Panc1 (cell line): ENCODE data around the gene CREB3L2. TPM values are rescaled to one million over a fixed set of nuclear protein-coding genes. Genes with fewer than 3 reads are reported as not detected.

ENCODE experiments used
- ATAC-seq: fragments of 200-7000 bp; cut with Tn5 transposase; 2 replicates; pipeline ENCODE4 v1.9.1; 2020; ENCODE audit warnings: mild to moderate bottlenecking, moderate library complexity
- BruUV-seq: library from RNA; stranded (reverse); fragments of 400-500 nt; replicated peaks from 2 replicates; lab custom pipeline; 2021; lab: Mats Ljungman, UMichigan
- CTCF ChIA-PET: fragments of 300-600 bp; sonication (Branson Sonifier 250); formaldehyde crosslinking; loops from one replicate; lab custom pipeline; 2022; ENCODE audit warnings: antibody characterized with exemption; lab: Charles Lee
- POLR2A ChIA-PET: fragments of 300-600 bp; sonication (Branson Sonifier 250); formaldehyde crosslinking; loops from one replicate; lab custom pipeline; 2022; ENCODE audit warnings: antibody characterized with exemption; lab: Charles Lee
- DNase-seq: peaks from one replicate; pipeline ENCODE4 v3.0.0-alpha.2; 2010; ENCODE audit warnings: low read depth, low spot score
- H3K27ac ChIP-seq: 2 replicates; pipeline ENCODE4 v1.5.1; 2011; ENCODE audit warnings: mild to moderate bottlenecking, low read length, inconsistent platforms
- H3K27me3 ChIP-seq: fragments of 200-500 bp; sonication (Bioruptor generic); 2 replicates; pipeline ENCODE4 v1.6.0; 2014; ENCODE audit warnings: low read length, inconsistent platforms; ENCODE audit not compliant: control insufficient read depth, insufficient read depth
- H3K36me3 ChIP-seq: fragments of 200-500 bp; sonication (Bioruptor generic); 2 replicates; pipeline ENCODE4 v1.5.1; 2014; ENCODE audit warnings: inconsistent platforms, mild to moderate bottlenecking, low read length, moderate library complexity; ENCODE audit not compliant: control insufficient read depth, insufficient read depth
- H3K4me1 ChIP-seq: 2 replicates; pipeline ENCODE4 v1.5.1; 2011; ENCODE audit warnings: inconsistent platforms, mild to moderate bottlenecking, low read length, moderate library complexity; ENCODE audit not compliant: control insufficient read depth, insufficient read depth
- H3K4me3 ChIP-seq, 2 experiments: 2 replicates each; pipeline ENCODE4 v1.5.1; 2011 to 2012; ENCODE audit warnings: low read depth in 2 of 2, low read length in 2 of 2, mild to moderate bottlenecking in 2 of 2, inconsistent platforms in 1 of 2, moderate library complexity in 1 of 2
- H3K9me3 ChIP-seq: fragments of 200-500 bp; sonication (Bioruptor generic); 2 replicates; pipeline ENCODE4 v1.5.1; 2014; ENCODE audit warnings: low read depth, mild to moderate bottlenecking, inconsistent platforms, low read length, moderate library complexity; ENCODE audit not compliant: control insufficient read depth, insufficient read depth
- POLR2AphosphoS5 ChIP-seq: IDR thresholded peaks from 2 replicates; pipeline ENCODE4 v1.6.1; 2012; ENCODE audit warnings: mild to moderate bottlenecking, low read depth, low read length, moderate library complexity
- SIN3A ChIP-seq: IDR thresholded peaks from 2 replicates; pipeline ENCODE4 v1.6.1; 2012; ENCODE audit warnings: low read depth, mild to moderate bottlenecking, low read length, moderate library complexity, borderline replicate concordance; ENCODE audit not compliant: insufficient read depth
- TCF7L2 ChIP-seq: IDR thresholded peaks from 2 replicates; pipeline ENCODE4 v1.6.1; 2011; ENCODE audit warnings: mild to moderate bottlenecking, low read depth, low read length, inconsistent platforms
- in situ Hi-C: cut with HindIII; loops from 2 replicates; pipeline ENCODE4 v1.10.0; 2016; ENCODE audit warnings: low sequenced_read_pairs, low pct_unique_long_range_greater_than_20kb
- intact Hi-C: fragments of 100-400 bp; cut with micrococcal nuclease; formaldehyde crosslinking; loops from one replicate; pipeline ENCODE4 v1.10.0; 2022; ENCODE audit not compliant: unreplicated experiment
- total RNA-seq: library from RNA; stranded (reverse); gene quantifications from one replicate; pipeline ENCODE4 v1.2.1, GENCODE V29; 2021; ENCODE audit not compliant: unreplicated experiment
- TF ChIP-seq, protein P1 (sequence below), 2 experiments: IDR thresholded peaks; 2 replicates each; pipeline ENCODE4 v1.6.1; 2011 to 2012; ENCODE audit warnings: low read depth in 2 of 2, control low read depth in 1 of 2, low read length in 1 of 2, mild to moderate bottlenecking in 1 of 2, moderate library complexity in 1 of 2; ENCODE audit not compliant: insufficient read depth in 1 of 2
- TF ChIP-seq, protein P2 (sequence below): fragments of 450-650 bp; IDR thresholded peaks from 2 replicates; pipeline ENCODE4 v1.5.1; 2017; ENCODE audit warnings: mild to moderate bottlenecking

The CREB3L2 gene
- total RNA-seq, 1 experiment from 2014 or later, result 22.7 TPM

DNA sequence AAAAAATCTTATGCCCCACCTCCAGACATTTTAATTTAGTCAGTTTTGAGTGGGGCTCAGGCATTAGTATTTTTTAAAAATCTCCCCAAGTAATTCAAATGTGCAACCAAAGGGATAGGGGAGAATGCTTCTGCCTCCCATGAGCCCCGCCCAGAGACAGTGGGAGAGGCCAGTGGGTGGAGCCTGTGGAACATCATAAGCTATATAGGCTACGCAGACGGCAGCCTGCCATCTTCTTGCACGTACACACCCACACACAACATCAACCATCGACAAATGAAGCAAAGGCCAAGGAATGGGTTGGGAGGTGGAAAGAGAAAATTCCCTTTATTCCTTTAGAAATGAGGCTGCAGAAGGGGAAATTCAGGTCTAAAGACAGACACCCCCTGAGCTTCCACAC is 25.2 kb downstream of the CREB3L2 start:
- in situ Hi-C loops (no loop called here), intact Hi-C loops (no loop called here)
- POLR2A ChIA-PET, result no interaction called here
- ATAC-seq (no peak), DNase-seq (no peak)
- Histone ChIP-seq H3K4me1 (peaks cover 7% of the 10 kb centered on the region; the same call in 1 of the 2 replicates), H3K27ac (no peak overlapping the region), H3K9me3 (no peaks in the 10 kb centered on the region), H3K4me3 (no peak overlapping the region), H3K36me3 (no peaks in the 10 kb centered on the region), H3K27me3 (no peaks in the 10 kb centered on the region)
- TF ChIP-seq, protein P1, sequence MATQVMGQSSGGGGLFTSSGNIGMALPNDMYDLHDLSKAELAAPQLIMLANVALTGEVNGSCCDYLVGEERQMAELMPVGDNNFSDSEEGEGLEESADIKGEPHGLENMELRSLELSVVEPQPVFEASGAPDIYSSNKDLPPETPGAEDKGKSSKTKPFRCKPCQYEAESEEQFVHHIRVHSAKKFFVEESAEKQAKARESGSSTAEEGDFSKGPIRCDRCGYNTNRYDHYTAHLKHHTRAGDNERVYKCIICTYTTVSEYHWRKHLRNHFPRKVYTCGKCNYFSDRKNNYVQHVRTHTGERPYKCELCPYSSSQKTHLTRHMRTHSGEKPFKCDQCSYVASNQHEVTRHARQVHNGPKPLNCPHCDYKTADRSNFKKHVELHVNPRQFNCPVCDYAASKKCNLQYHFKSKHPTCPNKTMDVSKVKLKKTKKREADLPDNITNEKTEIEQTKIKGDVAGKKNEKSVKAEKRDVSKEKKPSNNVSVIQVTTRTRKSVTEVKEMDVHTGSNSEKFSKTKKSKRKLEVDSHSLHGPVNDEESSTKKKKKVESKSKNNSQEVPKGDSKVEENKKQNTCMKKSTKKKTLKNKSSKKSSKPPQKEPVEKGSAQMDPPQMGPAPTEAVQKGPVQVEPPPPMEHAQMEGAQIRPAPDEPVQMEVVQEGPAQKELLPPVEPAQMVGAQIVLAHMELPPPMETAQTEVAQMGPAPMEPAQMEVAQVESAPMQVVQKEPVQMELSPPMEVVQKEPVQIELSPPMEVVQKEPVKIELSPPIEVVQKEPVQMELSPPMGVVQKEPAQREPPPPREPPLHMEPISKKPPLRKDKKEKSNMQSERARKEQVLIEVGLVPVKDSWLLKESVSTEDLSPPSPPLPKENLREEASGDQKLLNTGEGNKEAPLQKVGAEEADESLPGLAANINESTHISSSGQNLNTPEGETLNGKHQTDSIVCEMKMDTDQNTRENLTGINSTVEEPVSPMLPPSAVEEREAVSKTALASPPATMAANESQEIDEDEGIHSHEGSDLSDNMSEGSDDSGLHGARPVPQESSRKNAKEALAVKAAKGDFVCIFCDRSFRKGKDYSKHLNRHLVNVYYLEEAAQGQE (IDR thresholded peaks at IDR 0.05; ENCODE audit: insufficient read depth in 1 of 2, low read depth in 2 of 2, low read length in 1 of 2), result no peak
- TF ChIP-seq POLR2AphosphoS5 (no peak), SIN3A (no peak), TCF7L2 (no peak)
- TF ChIP-seq, protein P2, sequence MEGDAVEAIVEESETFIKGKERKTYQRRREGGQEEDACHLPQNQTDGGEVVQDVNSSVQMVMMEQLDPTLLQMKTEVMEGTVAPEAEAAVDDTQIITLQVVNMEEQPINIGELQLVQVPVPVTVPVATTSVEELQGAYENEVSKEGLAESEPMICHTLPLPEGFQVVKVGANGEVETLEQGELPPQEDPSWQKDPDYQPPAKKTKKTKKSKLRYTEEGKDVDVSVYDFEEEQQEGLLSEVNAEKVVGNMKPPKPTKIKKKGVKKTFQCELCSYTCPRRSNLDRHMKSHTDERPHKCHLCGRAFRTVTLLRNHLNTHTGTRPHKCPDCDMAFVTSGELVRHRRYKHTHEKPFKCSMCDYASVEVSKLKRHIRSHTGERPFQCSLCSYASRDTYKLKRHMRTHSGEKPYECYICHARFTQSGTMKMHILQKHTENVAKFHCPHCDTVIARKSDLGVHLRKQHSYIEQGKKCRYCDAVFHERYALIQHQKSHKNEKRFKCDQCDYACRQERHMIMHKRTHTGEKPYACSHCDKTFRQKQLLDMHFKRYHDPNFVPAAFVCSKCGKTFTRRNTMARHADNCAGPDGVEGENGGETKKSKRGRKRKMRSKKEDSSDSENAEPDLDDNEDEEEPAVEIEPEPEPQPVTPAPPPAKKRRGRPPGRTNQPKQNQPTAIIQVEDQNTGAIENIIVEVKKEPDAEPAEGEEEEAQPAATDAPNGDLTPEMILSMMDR, result no peak
- no TSS peak for BruUV-seq
- CTCF ChIA-PET, result no interaction called here

DNA sequence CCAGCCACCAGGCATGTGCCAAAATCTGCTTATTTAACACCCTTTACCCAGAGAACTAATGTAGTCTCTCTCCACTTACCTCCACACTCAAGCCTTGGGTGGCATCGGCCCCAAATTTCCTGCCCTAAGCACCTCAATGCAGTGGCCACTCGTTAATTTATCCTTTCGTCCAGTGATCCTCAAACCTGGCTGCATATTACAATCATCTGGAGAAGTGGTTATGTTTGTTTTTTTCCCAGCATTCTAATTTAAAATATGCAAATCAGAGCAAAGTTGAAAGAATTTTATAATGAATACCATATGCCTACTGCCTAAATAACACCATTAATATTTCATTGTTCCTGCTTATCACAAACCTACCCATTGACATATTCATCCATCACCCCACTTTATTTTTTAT is 25.7 kb downstream of the CREB3L2 start:
- no TSS peak for BruUV-seq
- no peak overlapping the region for H3K27ac ChIP-seq
- TF ChIP-seq, protein P1 (IDR thresholded peaks at IDR 0.05; ENCODE audit: insufficient read depth in 1 of 2, low read depth in 2 of 2, low read length in 1 of 2), result no peak
- TF ChIP-seq SIN3A (no peak), TCF7L2 (no peak), POLR2AphosphoS5 (no peak)
- TF ChIP-seq, protein P2, result no peak
- H3K27me3 ChIP-seq, result no peaks in the 10 kb centered on the region
- in situ Hi-C loops (no loop called here), intact Hi-C loops (no loop called here)
- POLR2A ChIA-PET, result no interaction called here
- DNase-seq, result no peak
- no peaks in the 10 kb centered on the region for H3K9me3 ChIP-seq
- H3K4me3 ChIP-seq, result no peak overlapping the region
- H3K36me3 ChIP-seq, result no peaks in the 10 kb centered on the region
- CTCF ChIA-PET, result no interaction called here
- H3K4me1 ChIP-seq, result peaks cover 7% of the 10 kb centered on the region; the same call in 1 of the 2 replicates
- no peak for ATAC-seq
